Breast epithelium (tissue), 3 donors: ENCODE results near the gene EVA1A.

Experiments
- POLR2A ChIP-seq: fragments of 450-650 bp; IDR thresholded peaks from one replicate; pipeline ENCODE4 v1.6.1; 2016; ENCODE audit warnings: antibody characterized with exemption, mild to moderate bottlenecking, moderate library complexity
- POLR2AphosphoS5 ChIP-seq, 3 donors: sonication (generic); formaldehyde crosslinking; IDR thresholded peaks; one replicate each; pipeline ENCODE4 v1.6.1; 2017; ENCODE audit warnings: antibody characterized with exemption in 3 of 3
- TF ChIP-seq, protein P1 (sequence below), 3 donors: fragments of 450-650 bp; IDR thresholded peaks; one replicate each; pipeline ENCODE4 v1.5.1; 2016 to 2017; ENCODE audit warnings: antibody characterized with exemption in 3 of 3, mild to moderate bottlenecking in 3 of 3, moderate library complexity in 3 of 3

DNA sequence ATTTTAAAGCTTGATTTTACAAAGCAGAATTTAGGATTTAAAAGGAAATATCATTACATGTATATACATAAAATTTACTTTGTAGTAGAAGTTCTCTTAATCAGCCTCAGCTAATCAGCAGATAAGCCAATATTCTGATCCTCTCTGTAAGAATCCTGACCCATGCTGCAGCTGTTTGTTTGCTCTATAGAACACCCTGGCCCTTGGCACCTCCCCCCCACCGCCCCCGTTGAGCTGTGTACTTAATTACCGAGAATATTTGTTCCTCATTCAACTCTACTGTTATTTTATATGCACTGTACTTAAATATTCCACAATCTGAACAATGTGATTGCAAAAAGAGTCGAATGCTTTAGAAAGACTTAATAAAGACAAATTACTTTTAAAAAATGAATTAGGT, 98.0 kb downstream of the EVA1A start:
- TF ChIP-seq POLR2AphosphoS5 (IDR thresholded peaks at IDR 0.05) = no peak
- TF ChIP-seq, protein P1, sequence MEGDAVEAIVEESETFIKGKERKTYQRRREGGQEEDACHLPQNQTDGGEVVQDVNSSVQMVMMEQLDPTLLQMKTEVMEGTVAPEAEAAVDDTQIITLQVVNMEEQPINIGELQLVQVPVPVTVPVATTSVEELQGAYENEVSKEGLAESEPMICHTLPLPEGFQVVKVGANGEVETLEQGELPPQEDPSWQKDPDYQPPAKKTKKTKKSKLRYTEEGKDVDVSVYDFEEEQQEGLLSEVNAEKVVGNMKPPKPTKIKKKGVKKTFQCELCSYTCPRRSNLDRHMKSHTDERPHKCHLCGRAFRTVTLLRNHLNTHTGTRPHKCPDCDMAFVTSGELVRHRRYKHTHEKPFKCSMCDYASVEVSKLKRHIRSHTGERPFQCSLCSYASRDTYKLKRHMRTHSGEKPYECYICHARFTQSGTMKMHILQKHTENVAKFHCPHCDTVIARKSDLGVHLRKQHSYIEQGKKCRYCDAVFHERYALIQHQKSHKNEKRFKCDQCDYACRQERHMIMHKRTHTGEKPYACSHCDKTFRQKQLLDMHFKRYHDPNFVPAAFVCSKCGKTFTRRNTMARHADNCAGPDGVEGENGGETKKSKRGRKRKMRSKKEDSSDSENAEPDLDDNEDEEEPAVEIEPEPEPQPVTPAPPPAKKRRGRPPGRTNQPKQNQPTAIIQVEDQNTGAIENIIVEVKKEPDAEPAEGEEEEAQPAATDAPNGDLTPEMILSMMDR (IDR thresholded peaks at IDR 0.05) = no peak
- no peak for TF ChIP-seq POLR2A
